Heart right ventricle (tissue), 16 donors: ENCODE measurements around the gene ELANE. TPM values are rescaled to one million over a fixed set of nuclear protein-coding genes. Genes with fewer than 3 reads are reported as not detected.

ENCODE experiments used
- ATAC-seq, 8 donors: fragments of 200-7000 bp; cut with Tn5 transposase; one replicate each; pipeline ENCODE4 v1.9.1; 2020; ENCODE audit warnings: mild to moderate bottlenecking in 8 of 8, moderate library complexity in 8 of 8, moderate number of reproducible peaks in 1 of 8
- DNase-seq, 2 donors: peaks; one replicate each; pipeline ENCODE4 v3.0.0-alpha.2; 2020
- H3K27ac ChIP-seq, 10 donors: fragments of 200-600 bp; sonication (generic) in 2 of 10; one replicate each; pipeline versions ENCODE4 v1.5.0 to v1.8.0; 2020 to 2022; ENCODE audit warnings: mild to moderate bottlenecking in 3 of 10
- H3K27me3 ChIP-seq, 7 donors: fragments of 200-600 bp; one replicate each; pipeline ENCODE4 v1.8.0; 2021 to 2022; ENCODE audit warnings: mild to moderate bottlenecking in 2 of 7
- H3K36me3 ChIP-seq, 9 donors: fragments of 200-600 bp; sonication (generic) in 1 of 9; one replicate each; pipeline versions ENCODE4 v1.5.0 to v1.8.0; 2020 to 2022; ENCODE audit warnings: mild to moderate bottlenecking in 2 of 9
- H3K4me1 ChIP-seq, 9 donors: fragments of 200-600 bp; sonication (generic) in 1 of 9; one replicate each; pipeline versions ENCODE4 v1.5.0 to v1.8.0; 2020 to 2022; ENCODE audit warnings: mild to moderate bottlenecking in 4 of 9
- H3K4me3 ChIP-seq, 10 donors: fragments of 200-600 bp; sonication (generic) in 2 of 10; one replicate each; pipeline versions ENCODE4 v1.5.0 to v1.8.0; 2020 to 2022; ENCODE audit warnings: mild to moderate bottlenecking in 7 of 10, moderate library complexity in 2 of 10
- H3K9me3 ChIP-seq, 11 donors: fragments of 200-600 bp in 10 of 11; sonication (generic) in 2 of 11; one replicate each; pipeline versions ENCODE4 v1.5.0 to v1.8.0; 2013 to 2022; ENCODE audit warnings: mild to moderate bottlenecking in 2 of 11, control low read depth in 1 of 11, moderate library complexity in 1 of 11
- WGBS, 2 donors: extraction: QIAGEN DNeasy Blood & Tissue Kit; methylation state at CpG; one replicate each; pipeline ENCODE4 v1.1.7; 2013; ENCODE audit warnings: inconsistent platforms in 1 of 2; 5-methylcytosine and 5-hydroxymethylcytosine counted together
- intact Hi-C, 10 donors: fragments of 100-400 bp; cut with DNase I; formaldehyde crosslinking; loops; one replicate each; pipeline versions ENCODE4 v1.11.1 to v1.14.2; 2022
- polyA plus RNA-seq, 2 donors: library from polyadenylated mRNA; stranded (reverse); fragments of 200-250 nt; gene quantifications; one replicate each; pipeline ENCODE4 v1.2.3, GENCODE V29; 2013
- total RNA-seq, 10 donors: library from RNA; stranded (reverse); fragmentation: NEBNext Ultra II Directional in 3 of 10; extraction: Animal tissue kit (Norgen Biotek cat#: 25700) in 3 of 10; gene quantifications; one replicate each; pipeline versions ENCODE4 v1.2.1 to v1.2.4, GENCODE V29; 2021 to 2023
- TF ChIP-seq, protein P1 (sequence below), 9 donors: fragments of 200-600 bp; sonication (generic) in 2 of 9; IDR thresholded peaks; one replicate each; pipeline versions ENCODE4 v1.5.0 to v1.8.0; 2021 to 2022; ENCODE audit warnings: antibody characterized with exemption in 9 of 9, mild to moderate bottlenecking in 5 of 9, moderate library complexity in 1 of 9
- donor health status: Arrhythmogenic right ventricular cardiomyopathy.
- donor health status: ischemic (EF 13 %, LVEDD 7.1; RV severe dilation, severe dysfunction).
- donor health status: healthy with polysubstance abuse.
- donor health status: DM: no; HTN: yes; CAD: no.
- donor health status: DM: no; HTN: no; CAD: no.
- donor health status: ischemic (EF 25% LVEDD 6.9; RV normal size, moderate dysfunction).
- donor health status: ischemic (EF 25% LVEDD 5.7; RV mildly dilated, moderate dysfunction).
- donor health status: healthy.
- donor health status: DM: yes; HTN: yes; CAD: no.
- donor health status: Ischemic cardiomyopathy.
- donor health status: ischemic (EF 35%, LVEDD 5.7; RV mildly dilated, moderate dysfunction).
- donor health status: nonischemic (EF 11% LVEDD 7.7; RV severe dilation, severe dysfunction).
- donor health status: DM: yes; HTN: yes; CAD: no.
- donor health status: PGD.
- donor health status: ischemic (EF 29% LVEDD 5.4; RV normal size, mild dysfunction).
- donor health status: nonischemic (EF 23%, LVEDD 6.1; RV moderate dilation, normal function).

The ELANE gene
- total and polyA plus RNA-seq, 12 donors, result 0.26 to 5.4 (median 1.0) TPM; not detected in 3

DNA sequence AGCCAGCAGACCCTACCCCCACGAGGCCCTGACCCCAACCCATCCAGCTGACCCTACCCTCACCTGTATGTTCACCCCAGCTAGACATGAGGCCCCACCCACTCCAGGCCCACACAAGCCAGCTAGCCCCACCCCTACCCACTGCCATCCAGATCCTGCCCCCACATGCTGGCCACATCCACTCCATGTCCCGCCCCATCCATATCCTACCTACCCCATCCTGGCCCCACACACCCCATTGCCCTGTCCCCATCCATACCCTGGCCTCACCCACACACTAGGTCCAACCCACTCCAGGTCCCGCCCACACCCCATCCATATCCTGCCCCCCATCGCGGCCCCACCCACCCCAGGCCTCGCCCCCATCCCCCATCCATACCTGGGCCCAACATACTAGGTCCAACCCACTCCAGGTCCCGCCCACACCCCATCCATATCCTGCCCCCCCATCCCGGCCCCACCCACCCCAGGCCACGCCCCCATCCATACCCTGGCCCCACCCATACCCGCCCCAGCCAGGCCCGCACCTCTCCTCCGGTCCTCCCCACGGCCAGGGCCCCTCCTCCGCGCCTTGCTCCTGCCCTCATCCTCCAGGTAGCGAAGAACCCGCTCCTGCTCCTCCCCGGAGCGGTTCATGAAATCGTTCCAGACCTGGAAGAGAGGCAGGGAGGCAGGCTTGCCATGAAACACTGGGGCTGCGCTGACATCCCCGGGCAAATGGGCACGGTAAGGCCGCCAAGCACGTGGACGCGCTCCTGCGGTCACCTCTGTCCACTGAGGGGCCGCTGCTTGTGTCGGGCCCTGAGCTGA lies 48.4 kb downstream of the ELANE start:
- Histone ChIP-seq H3K4me1 (no peaks in the 10 kb centered on the region), H3K27ac (no peak overlapping the region), H3K27me3 (no peaks in the 10 kb centered on the region), H3K9me3 (no peaks in the 10 kb centered on the region), H3K36me3 (peaks cover 0 to 55% (median 0%) of the 10 kb centered on the region in 9 donors), H3K4me3 (no peak overlapping the region)
- WGBS, 2 donors, result 85 to 87% methylated on average over 29 to 30 of the region's 30 CpGs
- DNase-seq, result no peak
- ATAC-seq, result peak in 1 of 8 donors; percentile 13
- TF ChIP-seq, protein P1, sequence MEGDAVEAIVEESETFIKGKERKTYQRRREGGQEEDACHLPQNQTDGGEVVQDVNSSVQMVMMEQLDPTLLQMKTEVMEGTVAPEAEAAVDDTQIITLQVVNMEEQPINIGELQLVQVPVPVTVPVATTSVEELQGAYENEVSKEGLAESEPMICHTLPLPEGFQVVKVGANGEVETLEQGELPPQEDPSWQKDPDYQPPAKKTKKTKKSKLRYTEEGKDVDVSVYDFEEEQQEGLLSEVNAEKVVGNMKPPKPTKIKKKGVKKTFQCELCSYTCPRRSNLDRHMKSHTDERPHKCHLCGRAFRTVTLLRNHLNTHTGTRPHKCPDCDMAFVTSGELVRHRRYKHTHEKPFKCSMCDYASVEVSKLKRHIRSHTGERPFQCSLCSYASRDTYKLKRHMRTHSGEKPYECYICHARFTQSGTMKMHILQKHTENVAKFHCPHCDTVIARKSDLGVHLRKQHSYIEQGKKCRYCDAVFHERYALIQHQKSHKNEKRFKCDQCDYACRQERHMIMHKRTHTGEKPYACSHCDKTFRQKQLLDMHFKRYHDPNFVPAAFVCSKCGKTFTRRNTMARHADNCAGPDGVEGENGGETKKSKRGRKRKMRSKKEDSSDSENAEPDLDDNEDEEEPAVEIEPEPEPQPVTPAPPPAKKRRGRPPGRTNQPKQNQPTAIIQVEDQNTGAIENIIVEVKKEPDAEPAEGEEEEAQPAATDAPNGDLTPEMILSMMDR (IDR thresholded peaks at IDR 0.05), result no peak
- intact Hi-C loops, result no loop called here

DNA sequence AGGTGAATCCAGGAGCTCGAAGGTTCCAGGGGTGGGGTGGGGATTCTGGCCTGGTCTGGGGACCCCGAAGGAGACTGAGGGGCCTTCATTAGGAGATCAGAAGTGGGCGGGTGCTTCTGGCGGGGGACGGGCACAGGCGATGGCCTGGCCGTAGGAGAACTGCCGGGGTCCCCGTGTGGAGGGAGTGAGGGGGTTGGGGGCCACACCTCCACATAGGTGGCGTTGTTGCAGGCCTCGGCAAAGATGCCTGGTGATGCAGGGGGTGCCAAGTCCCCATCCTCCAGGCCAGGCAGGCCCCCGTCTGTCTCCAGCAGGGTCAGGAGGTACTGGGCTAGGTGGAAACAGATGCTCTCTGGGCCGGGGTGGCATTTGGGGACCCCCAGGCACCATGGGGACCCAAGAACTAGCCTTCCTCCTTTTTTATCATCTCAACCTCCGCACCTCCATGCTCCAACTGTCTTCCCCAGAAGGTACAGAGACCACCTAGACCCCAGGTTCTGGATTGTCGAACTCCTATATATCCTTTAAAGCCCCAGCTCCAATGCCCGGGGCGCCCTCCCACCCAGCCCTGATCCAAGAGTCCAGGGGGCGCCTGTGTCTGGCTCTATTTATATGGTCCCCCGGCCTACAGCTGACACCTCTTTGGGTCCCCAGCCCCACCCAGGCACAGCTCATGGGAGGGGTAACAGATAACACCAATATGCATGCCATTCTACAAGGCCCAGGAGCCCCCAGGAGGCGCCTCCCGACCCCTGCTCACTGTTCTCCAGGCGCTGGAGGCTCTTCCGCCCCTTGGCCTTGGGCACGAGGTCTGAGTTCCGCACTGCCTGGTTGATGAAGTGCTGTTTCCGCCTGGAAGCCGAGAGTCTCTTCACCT lies 49.4 kb downstream of the ELANE start:
- peak in 1 of 8 donors; percentile 7 for ATAC-seq
- no peaks in the 10 kb centered on the region for H3K27me3 ChIP-seq
- H3K9me3 ChIP-seq, result no peaks in the 10 kb centered on the region
- peaks cover 0 to 53% (median 0%) of the 10 kb centered on the region in 9 donors for H3K36me3 ChIP-seq
- H3K4me1 ChIP-seq, result no peaks in the 10 kb centered on the region
- TF ChIP-seq, protein P1 (IDR thresholded peaks at IDR 0.05), result no peak
- WGBS, 2 donors, result 93% methylated on average over 26 to 27 of the region's 27 CpGs
- no peak overlapping the region for H3K27ac ChIP-seq
- no peak for DNase-seq
- H3K4me3 ChIP-seq, result no peak overlapping the region
- intact Hi-C loops, result no loop called here

DNA sequence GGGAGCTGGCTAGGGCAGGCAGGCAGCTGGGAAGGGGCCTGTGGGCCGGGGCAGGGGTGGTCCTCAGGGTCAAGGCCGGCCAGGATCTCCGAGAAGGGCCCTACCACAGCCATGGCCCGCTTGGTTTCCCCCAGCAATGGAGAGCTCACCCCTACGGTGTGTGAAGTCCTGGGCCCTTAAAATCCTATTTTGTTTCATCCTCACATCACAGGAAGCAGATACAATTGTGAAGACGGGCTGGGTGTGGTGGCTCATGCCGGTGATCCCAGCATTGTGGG lies 49.9 kb downstream of the ELANE start:
- Histone ChIP-seq H3K9me3 (no peaks in the 10 kb centered on the region), H3K27ac (no peak overlapping the region), H3K27me3 (no peaks in the 10 kb centered on the region), H3K4me1 (peaks cover 0 to 1% (median 0%) of the 10 kb centered on the region in 9 donors), H3K4me3 (no peak overlapping the region), H3K36me3 (peaks cover 0 to 47% (median 0%) of the 10 kb centered on the region in 9 donors)
- TF ChIP-seq, protein P1 (IDR thresholded peaks at IDR 0.05), result no peak
- intact Hi-C loops, result no loop called here
- 76 to 90% methylated on average over 7 of the region's 7 CpGs for WGBS, 2 donors
- DNase-seq, result no peak
- no peak for ATAC-seq

DNA sequence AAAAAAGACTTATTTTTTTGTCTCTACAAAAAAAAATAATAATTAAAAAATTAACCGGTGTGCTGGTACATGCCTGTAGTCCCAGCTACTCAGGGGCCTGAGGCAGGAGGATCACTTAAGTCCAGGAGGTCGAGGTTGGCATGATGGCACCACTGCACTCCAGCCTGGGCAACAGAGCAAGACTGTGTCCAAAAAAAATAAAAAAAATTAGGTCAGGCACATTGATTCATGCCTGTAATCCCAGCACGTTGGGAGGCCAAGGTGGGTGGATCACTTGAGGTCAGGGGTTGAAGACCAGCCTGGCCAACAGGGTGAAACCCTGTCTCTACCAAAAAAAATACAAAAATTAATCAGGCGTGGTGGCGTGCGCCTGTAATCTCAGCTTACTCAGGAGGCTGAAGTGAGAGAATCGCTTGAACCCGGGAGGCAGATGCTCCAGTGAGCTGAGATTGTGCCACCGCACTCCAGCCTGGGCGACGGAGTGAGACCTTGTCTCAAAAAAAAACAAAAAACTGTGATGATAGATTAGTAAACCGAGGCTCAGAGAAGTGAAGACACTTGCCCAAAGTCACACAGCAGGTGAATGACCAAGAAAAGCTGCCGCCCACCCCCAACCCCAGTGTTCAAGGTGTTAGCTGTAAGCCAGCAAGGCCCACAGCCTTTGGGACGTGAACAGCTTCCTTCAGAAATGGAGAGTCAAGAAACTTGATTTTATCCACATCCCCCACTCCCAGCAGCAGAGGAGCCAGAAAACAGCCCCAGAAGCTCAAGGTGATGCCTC lies 50.5 kb downstream of the ELANE start:
- TF ChIP-seq, protein P1 (IDR thresholded peaks at IDR 0.05), result no peak
- Histone ChIP-seq H3K27me3 (no peaks in the 10 kb centered on the region), H3K36me3 (peaks cover 0 to 41% (median 0%) of the 10 kb centered on the region in 9 donors), H3K4me3 (no peak overlapping the region), H3K4me1 (peaks cover 0 to 7% (median 0%) of the 10 kb centered on the region in 9 donors), H3K9me3 (no peaks in the 10 kb centered on the region), H3K27ac (no peak overlapping the region)
- intact Hi-C loops, result no loop called here
- 91 to 92% methylated on average over 14 of the region's 14 CpGs for WGBS, 2 donors
- ATAC-seq (no peak), DNase-seq (no peak)
